GM19438 (cell line): ENCODE data around the gene TFB2M.

Experiments used
- ATAC-seq: cut with Tn5 transposase; IDR thresholded peaks from one replicate; pipeline ENCODE4 v1.9.1; 2021; ENCODE audit warnings: low read depth; ENCODE audit not compliant: unreplicated experiment

The TFB2M gene

DNA sequence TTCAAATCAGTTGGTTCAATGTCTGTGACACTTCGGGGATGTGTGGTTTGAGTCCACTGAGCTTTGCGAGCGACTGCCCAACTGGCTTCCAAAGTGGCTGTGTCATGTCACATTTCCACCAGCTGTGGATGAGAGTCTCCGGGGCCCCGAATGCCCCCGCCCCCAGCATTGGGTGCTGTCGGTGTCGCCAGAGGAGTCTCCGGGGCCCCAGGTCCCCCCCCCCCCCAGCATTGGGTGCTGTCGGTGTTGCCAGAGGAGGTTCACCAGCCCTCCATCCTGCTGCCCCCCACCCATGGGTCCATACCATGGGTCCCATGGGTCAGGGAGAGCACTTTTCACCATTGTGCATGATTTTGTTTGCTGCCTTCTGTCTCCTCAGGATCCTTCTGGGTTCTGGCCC, 49.9 kb downstream of the TFB2M start:
- ATAC-seq, result no peak

DNA sequence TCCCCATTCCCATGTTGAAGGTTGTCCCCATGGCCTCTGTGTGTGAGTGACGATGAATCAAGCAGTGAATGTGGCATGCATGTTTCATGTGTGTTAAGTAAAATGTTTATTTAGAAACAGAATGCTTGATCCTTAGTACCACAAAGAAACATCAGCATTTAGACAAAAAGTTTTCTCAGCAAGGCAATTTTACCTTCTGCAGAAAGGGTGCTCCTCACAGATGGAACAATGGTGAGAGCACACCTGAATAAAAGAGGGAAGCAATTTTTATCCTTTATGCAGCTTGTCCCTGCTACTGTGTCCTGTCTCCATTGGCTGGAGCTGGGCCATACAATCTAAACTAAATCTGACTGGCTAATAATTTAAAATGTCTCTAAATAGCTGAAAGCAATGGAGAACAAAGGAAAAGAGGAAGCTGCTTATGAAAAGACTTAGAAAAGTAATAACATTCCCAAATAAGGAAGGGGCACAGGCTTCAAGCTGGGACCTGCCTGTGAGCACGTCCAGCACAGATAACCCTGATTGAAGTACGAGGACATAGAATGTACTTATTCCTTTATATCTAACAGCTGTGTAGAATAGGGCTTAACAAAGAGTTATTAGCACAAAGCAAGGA, 50.6 kb downstream of the TFB2M start:
- no peak for ATAC-seq

DNA sequence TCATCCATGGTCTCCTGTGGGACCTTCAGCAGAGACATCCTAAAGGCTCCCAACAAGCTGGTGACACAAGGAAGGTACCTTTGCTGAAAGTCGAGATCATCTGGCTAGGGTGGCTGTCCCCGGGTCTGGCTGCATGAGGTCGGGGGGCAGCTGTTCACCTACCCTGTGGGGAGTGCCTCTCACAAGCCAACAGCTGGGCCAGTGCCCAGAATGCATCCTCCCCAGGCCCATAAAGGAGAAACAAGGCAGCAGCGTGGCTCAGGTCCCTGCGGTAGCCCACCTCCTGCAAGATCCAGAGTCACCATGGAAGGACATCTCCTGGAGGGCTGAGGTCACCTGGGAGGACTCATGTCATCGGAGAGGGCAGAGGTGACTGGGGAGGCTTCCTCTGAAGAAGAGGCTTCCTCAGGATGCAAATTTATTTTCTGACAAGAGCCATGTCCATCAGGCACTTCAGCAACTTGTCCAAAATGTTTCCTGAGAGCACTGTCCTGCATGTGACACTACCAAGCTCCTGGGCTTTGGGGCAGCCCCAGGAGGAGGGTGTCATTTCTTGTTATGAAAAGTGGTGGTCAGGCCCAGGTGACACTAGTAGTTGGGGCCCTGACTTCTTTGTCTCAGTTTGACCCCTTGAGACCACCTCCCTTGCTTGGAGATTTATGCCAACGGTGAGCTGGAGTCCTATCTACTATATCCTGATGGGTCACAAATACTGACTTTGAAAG, 52.3 kb downstream of the TFB2M start:
- no peak for ATAC-seq

DNA sequence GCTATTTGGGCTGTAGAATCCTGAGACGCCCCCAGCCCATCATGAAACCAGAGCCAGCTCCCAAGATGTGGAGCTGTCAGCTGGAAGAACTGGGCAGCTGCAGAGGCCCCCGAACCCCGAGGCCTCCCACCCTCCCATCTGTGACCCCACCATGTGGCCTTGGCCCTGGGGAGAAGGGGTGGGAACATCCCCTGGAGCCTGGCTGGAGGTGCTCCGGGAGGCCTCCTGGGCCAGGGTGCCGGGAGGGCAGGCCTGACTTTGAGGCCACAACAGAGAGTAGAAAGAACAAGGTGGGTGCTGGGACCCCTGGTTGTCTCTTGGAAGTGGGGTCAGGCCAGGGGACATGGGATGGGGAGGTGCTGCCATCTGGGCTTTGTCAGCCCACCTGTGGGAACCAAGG, 53.0 kb downstream of the TFB2M start:
- no peak for ATAC-seq

GRCh38 chr1:246512635-246513034, 53.4 kb downstream of the TFB2M start:
- ATAC-seq, result no peak

GRCh38 chr1:246512230-246512629, 53.8 kb downstream of the TFB2M start:
- ATAC-seq, result no peak

- no peak for ATAC-seq
These were observed 54.9 kb downstream of the TFB2M start for GRCh38 chr1:246511203-246511602.

DNA sequence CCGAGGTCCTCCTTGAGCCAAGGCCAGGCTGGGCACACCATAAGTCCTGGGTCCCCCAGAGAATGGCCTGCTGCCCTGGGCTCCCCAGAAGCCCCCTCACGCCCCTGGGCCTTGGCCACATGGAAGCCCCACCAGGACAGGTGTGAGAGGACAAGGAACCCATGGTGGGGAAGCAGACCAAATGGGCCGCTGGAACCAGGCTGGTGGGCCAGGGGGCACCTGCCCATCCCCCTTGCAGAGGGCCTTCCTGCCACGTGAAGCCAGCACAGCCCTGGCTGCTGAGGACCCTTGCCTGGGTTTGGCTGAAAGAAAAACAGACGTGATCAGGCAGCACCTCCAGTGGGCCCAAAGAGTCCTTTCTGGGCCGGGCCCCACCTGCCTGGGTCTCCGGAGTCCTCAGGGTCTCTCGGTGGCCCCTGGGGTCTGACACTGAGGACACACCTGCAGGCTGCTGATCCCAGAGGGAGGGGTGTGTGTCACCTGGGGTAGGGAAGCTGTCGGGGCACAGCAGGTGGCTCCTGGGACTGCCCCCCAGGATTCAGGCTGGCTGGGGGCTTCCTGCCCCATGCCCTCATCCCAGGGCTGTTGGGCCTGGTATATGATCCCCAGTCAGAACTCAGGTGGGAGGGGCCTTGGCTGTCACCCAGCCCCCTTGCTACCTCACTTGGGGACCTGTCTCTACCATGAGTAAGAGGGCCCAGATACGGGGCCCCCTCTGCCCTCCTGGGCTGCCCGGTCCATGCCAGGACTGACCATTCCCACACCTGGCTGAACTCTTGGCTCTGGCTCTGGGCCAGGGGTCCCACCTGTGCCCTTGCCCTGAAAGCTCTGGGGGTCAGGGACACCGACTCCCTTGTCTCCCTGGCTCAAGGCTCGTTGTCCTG, 55.7 kb downstream of the TFB2M start:
- no peak for ATAC-seq

DNA sequence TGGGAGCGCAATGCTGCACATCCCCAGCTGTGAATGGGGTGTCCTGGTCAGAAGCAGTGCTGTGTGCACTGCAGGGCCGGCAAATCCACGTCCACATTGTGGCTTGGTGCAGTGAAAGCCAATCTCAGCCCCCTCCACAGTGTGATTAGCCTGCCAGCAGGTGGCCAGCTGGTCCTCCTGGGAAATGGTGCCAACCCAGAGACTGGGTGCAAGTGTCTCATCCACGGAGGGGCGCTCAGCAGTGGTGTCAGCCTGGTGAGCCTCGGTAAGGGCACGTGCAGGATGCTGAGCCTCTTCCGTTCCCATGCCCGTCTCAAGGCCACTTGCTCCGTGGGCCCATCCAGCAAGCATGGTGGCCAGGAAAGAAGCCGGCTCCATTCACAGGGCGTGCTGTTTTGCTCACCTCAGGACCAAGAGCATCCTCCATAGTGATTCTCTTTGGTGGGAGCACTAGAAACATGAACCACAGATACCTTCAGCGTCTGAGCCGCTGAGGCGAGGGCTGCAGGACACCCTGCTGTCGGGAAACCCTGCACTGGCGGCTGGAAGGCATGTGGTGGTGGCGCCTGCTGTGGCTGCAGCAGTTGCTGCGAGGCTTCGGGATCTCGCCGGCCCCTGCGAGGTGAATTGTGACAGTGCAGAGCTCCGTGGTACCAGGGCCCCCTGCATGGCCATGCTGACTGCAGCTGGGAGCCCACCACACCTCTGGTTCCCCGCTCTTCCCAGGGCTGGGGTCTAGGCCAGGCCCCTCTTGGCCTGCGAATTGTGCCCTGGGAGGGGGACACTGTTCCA, 57.0 kb downstream of the TFB2M start:
- no peak for ATAC-seq

- peak; percentile 90 for ATAC-seq
These were observed 59.2 kb downstream of the TFB2M start, which contains the start of gene SMYD3 for GRCh38 chr1:246506674-246507481. TSS of gene SMYD3 (minus strand) at chr1:246507279.

GRCh38 chr1:246506367-246506673, 59.7 kb downstream of the TFB2M start:
- ATAC-seq, result peak; percentile 26

DNA sequence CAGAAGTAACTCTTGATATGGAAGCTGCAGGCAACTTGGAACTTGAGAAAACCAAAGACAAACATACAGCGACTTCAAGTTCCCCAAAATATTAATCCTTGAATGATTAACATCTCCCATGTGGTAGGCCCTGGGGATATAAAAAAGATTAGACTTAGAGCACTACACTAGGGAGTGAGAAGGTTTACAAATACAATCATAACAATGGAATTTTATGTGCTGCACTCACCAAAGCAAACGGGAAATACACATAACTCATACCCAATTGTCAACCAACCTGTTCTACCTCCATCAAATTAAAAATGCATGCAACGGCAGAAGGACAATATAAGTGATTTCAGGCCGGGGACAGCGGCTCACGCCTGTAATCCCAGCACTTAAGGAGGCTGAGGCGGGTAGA, 62.7 kb downstream of the TFB2M start:
- ATAC-seq, result no peak

DNA sequence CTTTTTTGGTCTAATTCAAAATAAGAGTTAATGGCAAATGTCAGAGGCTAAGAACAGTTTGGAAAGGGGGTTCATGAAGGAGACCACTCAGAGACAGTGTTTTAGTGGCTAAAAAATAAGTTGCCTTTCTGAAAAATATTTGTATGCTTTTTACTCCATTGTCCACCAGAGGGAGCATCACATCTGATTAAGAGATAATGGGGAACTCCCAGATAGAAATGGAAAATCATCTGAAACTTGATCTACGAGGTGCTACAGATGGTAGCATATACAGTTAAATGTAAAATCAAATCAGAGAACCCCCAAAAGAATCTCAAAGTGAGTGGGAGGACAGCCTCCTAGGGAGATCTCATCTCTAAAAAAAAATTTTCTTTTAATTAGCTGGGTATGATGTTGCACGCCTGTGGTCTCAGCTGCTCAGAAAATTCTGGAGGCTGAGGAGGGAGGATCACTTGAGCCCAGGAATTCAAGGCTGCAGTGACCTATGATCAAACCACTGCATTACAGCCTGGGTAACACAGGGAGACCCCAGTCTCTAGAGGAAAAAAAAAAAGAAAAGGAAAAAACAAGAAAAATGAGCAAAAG, 68.6 kb downstream of the TFB2M start:
- ATAC-seq, result no peak

GRCh38 chr1:246492611-246493245, 73.3 kb downstream of the TFB2M start:
- no peak for ATAC-seq

- ATAC-seq, result no peak
These were observed 74.5 kb downstream of the TFB2M start for GRCh38 chr1:246491551-246492053.
